ENCODE results near the gene RND2.

Gene RND2

GRCh38 chr17:43006639-43007551, 18.1 kb upstream of the RND2 start, which contains the start of gene IFI35:
TSS of gene IFI35 (plus strand) at chr17:43006784. CDS start at chr17:43006948, 164 bp downstream.
- peak within 1 kb of the TSS; percentile 77 for H3K4me3 ChIP-seq (ENCODE audit: low read depth, low read length)
- TF ChIP-seq, protein P1, sequence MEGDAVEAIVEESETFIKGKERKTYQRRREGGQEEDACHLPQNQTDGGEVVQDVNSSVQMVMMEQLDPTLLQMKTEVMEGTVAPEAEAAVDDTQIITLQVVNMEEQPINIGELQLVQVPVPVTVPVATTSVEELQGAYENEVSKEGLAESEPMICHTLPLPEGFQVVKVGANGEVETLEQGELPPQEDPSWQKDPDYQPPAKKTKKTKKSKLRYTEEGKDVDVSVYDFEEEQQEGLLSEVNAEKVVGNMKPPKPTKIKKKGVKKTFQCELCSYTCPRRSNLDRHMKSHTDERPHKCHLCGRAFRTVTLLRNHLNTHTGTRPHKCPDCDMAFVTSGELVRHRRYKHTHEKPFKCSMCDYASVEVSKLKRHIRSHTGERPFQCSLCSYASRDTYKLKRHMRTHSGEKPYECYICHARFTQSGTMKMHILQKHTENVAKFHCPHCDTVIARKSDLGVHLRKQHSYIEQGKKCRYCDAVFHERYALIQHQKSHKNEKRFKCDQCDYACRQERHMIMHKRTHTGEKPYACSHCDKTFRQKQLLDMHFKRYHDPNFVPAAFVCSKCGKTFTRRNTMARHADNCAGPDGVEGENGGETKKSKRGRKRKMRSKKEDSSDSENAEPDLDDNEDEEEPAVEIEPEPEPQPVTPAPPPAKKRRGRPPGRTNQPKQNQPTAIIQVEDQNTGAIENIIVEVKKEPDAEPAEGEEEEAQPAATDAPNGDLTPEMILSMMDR (IDR thresholded peaks at IDR 0.05; ENCODE audit: insufficient read depth, low read length, missing control alignments) = peak; percentile 44
- DNase-seq (ENCODE audit: low read depth, low spot score) = no peak
- POLR2A ChIA-PET = interaction anchor here (1.0 to 2.8 kb wide), 3 partner anchors 9 to 17 kb away, joined by 3 to 22 read pairs (median 5); partner anchors contain the start of gene RPL27
- CTCF ChIA-PET = interaction anchor here (1.0 to 1.9 kb wide), 4 partner anchors 9 to 308 kb away, joined by 3 to 13 read pairs (median 4); partner anchors contain the start of gene RPL27

DNA sequence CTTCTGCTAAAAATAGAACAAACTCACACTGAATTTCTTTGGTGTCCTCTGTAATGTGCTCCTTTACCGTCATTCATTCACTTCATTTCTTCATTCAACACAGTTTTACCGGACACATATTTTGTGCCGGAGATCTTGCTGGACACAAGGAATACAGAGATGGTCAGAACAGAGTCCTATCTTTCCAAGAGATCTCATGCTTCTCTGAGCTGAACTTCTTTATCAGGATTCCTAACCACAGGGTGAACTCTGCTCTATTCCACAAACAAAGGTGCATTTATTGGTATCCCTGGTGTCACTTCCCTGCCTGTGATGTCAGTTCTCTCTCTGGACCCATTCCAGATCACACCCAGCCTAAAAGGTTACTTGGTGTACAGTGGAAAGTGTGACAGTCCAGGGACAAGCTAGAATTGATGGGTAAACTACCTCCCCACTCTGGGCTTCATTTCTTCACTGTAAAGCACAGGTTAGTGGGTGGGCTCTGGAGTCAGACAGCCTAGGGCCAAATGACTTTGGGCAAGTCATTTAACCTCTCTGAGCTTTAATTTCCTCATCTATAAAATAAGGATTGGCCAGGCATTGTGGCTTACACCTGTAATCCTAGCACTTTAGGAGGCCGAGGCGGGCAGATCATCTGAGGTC, 14.2 kb upstream of the RND2 start:
- ChIA-PET POLR2A (no interaction called here), CTCF (interaction anchor here (1.0 to 4.0 kb wide), 3 partner anchors 10 to 168 kb away, joined by 3 to 16 read pairs (median 4); partner anchors contain the start of gene RND2)
- no peak overlapping the region for H3K4me3 ChIP-seq (ENCODE audit: low read depth, low read length)
- TF ChIP-seq, protein P1 (IDR thresholded peaks at IDR 0.05; ENCODE audit: insufficient read depth, low read length, missing control alignments) = no peak
- DNase-seq (ENCODE audit: low read depth, low spot score) = no peak

DNA sequence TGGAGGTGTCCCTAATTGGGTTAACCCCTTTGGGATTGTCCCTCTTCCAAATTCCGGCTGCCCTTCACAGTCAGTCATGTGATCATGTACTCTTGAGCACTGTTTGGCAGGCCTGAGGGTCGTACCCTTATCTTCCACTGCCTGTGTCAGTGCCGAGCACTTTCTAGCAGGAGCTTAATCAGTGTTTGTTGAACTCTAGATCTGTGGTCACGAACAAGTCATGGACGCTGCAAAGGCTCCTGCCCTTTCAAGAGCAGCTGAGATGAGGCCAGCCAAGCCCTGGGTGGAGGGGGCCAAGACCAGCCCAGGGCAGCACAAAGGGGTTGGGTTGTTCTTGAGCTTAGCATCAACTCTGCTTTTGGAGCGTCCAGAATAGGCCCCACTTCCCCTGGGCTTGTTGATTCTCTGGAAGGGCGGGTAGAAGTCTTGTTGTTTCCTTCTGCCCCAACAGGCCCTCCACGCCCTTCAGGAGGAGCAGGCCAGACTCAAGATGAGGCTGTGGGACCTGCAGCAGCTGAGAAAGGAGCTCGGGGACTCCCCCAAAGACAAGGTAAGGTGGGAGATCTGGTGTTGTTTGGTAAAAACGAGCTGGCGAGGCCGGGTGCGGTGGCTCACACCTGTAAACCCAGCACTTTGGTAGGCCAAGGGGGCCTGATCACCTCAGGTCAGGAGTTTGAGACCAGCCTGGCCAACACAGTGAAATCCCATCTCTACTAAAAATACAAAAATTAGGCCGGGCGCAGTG, 13.1 kb upstream of the RND2 start:
- TF ChIP-seq, protein P1 (IDR thresholded peaks at IDR 0.05; ENCODE audit: insufficient read depth, low read length, missing control alignments) = no peak
- H3K4me3 ChIP-seq (ENCODE audit: low read depth, low read length) = no peak overlapping the region
- DNase-seq (ENCODE audit: low read depth, low spot score) = no peak
- POLR2A ChIA-PET = interaction anchor here (0.9 kb wide), 1 partner anchor 14 kb away, joined by 4 read pairs; the partner anchor contains the start of gene RPL27
- CTCF ChIA-PET = interaction anchor here (2.6 to 4.0 kb wide), 2 partner anchors 12 to 14 kb away, joined by 10 to 16 read pairs; partner anchors contain the start of genes RND2 and RPL27

DNA sequence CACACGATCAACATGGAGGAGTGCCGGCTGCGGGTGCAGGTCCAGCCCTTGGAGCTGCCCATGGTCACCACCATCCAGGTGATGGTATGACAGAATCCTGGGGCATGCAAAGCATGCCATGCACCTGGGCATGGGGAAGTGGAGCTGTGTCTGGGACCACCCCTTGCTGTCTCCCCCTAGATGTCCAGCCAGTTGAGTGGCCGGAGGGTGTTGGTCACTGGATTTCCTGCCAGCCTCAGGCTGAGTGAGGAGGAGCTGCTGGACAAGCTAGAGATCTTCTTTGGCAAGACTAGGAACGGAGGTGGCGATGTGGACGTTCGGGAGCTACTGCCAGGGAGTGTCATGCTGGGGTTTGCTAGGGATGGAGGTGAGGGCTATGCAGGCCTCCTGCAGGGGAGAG, 11.7 kb upstream of the RND2 start:
- ChIA-PET CTCF (interaction anchor here (2.6 to 4.0 kb wide), 2 partner anchors 11 to 15 kb away, joined by 10 to 16 read pairs; partner anchors contain the start of genes RND2 and RPL27), POLR2A (no interaction called here)
- H3K4me3 ChIP-seq (ENCODE audit: low read depth, low read length) = no peak overlapping the region
- TF ChIP-seq, protein P1 (IDR thresholded peaks at IDR 0.05; ENCODE audit: insufficient read depth, low read length, missing control alignments) = no peak
- no peak for DNase-seq (ENCODE audit: low read depth, low spot score)

DNA sequence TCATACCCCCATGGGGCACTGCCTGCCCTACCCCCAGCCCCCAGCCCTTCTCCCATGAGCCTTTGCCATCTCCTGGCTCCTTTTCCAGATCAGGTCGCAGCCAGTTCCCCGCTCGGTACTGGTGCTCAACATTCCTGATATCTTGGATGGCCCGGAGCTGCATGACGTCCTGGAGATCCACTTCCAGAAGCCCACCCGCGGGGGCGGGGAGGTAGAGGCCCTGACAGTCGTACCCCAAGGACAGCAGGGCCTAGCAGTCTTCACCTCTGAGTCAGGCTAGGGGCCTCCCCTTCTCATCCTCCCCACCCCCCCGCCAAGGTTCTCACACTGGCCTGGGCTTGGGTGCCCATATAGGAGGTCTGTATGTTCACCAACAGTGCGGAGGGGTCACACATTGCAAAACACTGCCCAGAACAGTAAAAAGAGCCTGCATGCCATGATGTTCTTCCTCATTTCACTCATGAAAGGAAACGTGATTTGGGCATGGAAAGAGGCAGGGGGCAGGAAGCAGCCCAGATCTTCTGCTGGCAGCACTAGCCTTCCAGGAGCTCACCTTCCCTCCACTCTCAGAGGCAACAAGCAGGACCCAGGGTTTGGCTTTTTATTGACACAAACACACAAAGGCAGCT, 10.9 kb upstream of the RND2 start:
- no peak overlapping the region for H3K4me3 ChIP-seq (ENCODE audit: low read depth, low read length)
- TF ChIP-seq, protein P1 (IDR thresholded peaks at IDR 0.05; ENCODE audit: insufficient read depth, low read length, missing control alignments) = no peak
- ChIA-PET CTCF (interaction anchor here (1.3 to 4.0 kb wide), 3 partner anchors 10 to 16 kb away, joined by 3 to 16 read pairs (median 7); partner anchors contain the start of genes RND2 and RPL27), POLR2A (interaction anchor here (1.3 kb wide), 1 partner anchor 16 kb away, joined by 6 read pairs; the partner anchor contains the start of gene RPL27)
- DNase-seq (ENCODE audit: low read depth, low spot score) = no peak

All from AG04449 (cell line).